Esophagus squamous epithelium (tissue), 4 donors: Measurements from ENCODE around the gene ACTN2.

Experiments
- CTCF ChIP-seq, 6 experiments: fragments of 450-650 bp in 4 of 6; fragments of 200-600 bp in 2 of 6; sonication (generic) in 2 of 6; IDR thresholded peaks; one replicate each; pipeline ENCODE4 v1.5.1; 2016 to 2019; ENCODE audit warnings: antibody characterized with exemption in 6 of 6, mild to moderate bottlenecking in 4 of 6, moderate library complexity in 4 of 6
- POLR2A ChIP-seq, 4 donors: fragments of 450-650 bp; IDR thresholded peaks; one replicate each; pipeline ENCODE4 v1.6.1; 2017; ENCODE audit warnings: antibody characterized with exemption in 4 of 4, mild to moderate bottlenecking in 4 of 4, moderate library complexity in 3 of 4

- TF ChIP-seq CTCF (IDR thresholded peaks at IDR 0.05) (no peak), POLR2A (IDR thresholded peaks at IDR 0.05) (no peak)
Observed at GRCh38 chr1:236773919-236774318, 87.6 kb downstream of the ACTN2 start.
